Upper lobe of left lung (tissue), 4 donors: ENCODE data around the gene CERS3.

Experiments used
- CTCF ChIP-seq, 6 experiments: fragments of 450-650 bp in 4 of 6; fragments of 200-600 bp in 2 of 6; sonication (generic) in 2 of 6; IDR thresholded peaks; one replicate each; pipeline ENCODE4 v1.5.1; 2016 to 2019; ENCODE audit warnings: antibody characterized with exemption in 6 of 6
- EP300 ChIP-seq, 4 donors: sonication (generic); formaldehyde crosslinking; IDR thresholded peaks; one replicate each; pipeline ENCODE4 v1.5.1; 2017; ENCODE audit warnings: antibody characterized with exemption in 4 of 4, control low read depth in 2 of 4
- POLR2A ChIP-seq, 4 donors: fragments of 450-650 bp; IDR thresholded peaks; one replicate each; pipeline ENCODE4 v1.5.1; 2016 to 2017; ENCODE audit warnings: antibody characterized with exemption in 4 of 4, mild to moderate bottlenecking in 2 of 4
- POLR2AphosphoS5 ChIP-seq, 2 donors: sonication (generic); formaldehyde crosslinking; IDR thresholded peaks; one replicate each; pipeline ENCODE4 v1.5.1; 2017; ENCODE audit warnings: antibody characterized with exemption in 2 of 2

- no peak for TF ChIP-seq CTCF (IDR thresholded peaks at IDR 0.05)
- TF ChIP-seq POLR2A (IDR thresholded peaks at IDR 0.05) = no peak
- no peak for TF ChIP-seq POLR2AphosphoS5 (IDR thresholded peaks at IDR 0.05)
- TF ChIP-seq EP300 (IDR thresholded peaks at IDR 0.05) = no peak
Observed at GRCh38 chr15:100464888-100465287, 63.9 kb downstream of the CERS3 start.
